DND-41 (cell line): Measurements from ENCODE around the gene TSPAN14.

Source experiments
- ATAC-seq: fragments of 200-7000 bp; cut with Tn5 transposase; 3 replicates; pipeline ENCODE4 v1.9.1; 2021; ENCODE audit warnings: low read depth; ENCODE audit not compliant: insufficient read depth
- DNase-seq: peaks from one replicate; pipeline ENCODE4 v3.0.0-alpha.2; 2020
- H2AFZ ChIP-seq: 2 replicates; pipeline ENCODE4 v1.6.0; 2012; ENCODE audit warnings: low read depth, low read length
- H3K27ac ChIP-seq: 2 replicates; pipeline ENCODE4 v1.5.1; 2012; ENCODE audit warnings: low read length, inconsistent platforms
- H3K27me3 ChIP-seq: fragments of 200-600 bp; sonication (generic); 2 replicates; pipeline ENCODE4 v1.6.0; 2012; ENCODE audit warnings: low read length, mild to moderate bottlenecking, inconsistent platforms; ENCODE audit not compliant: insufficient read depth, poor library complexity
- H3K36me3 ChIP-seq: 2 replicates; pipeline ENCODE4 v1.5.1; 2012; ENCODE audit warnings: low read length, inconsistent platforms; ENCODE audit not compliant: insufficient read depth
- H3K4me1 ChIP-seq: 2 replicates; pipeline ENCODE4 v1.5.1; 2012; ENCODE audit warnings: mild to moderate bottlenecking, low read length; ENCODE audit not compliant: insufficient read depth
- H3K4me2 ChIP-seq: 2 replicates; pipeline ENCODE4 v1.6.0; 2012; ENCODE audit warnings: mild to moderate bottlenecking, moderate library complexity, low read length, inconsistent platforms; ENCODE audit not compliant: insufficient read depth
- H3K4me3 ChIP-seq, 2 experiments: fragments of 200-600 bp in 1 of 2; shearing (Covaris generic) in 1 of 2; 2 replicates each; pipeline ENCODE4 v1.5.1; 2012 to 2016; ENCODE audit warnings: inconsistent platforms in 2 of 2, low read length in 2 of 2, mild to moderate bottlenecking in 2 of 2, low read depth in 1 of 2, moderate library complexity in 1 of 2
- H3K79me2 ChIP-seq: 2 replicates; pipeline ENCODE4 v1.6.0; 2012; ENCODE audit warnings: low read length, inconsistent platforms; ENCODE audit not compliant: insufficient read depth
- H3K9ac ChIP-seq: 2 replicates; pipeline ENCODE4 v1.6.0; 2012; ENCODE audit warnings: low read depth, mild to moderate bottlenecking, inconsistent platforms, low read length, moderate library complexity
- H3K9me3 ChIP-seq: 2 replicates; pipeline ENCODE4 v1.5.1; 2012; ENCODE audit warnings: low read length, moderate library complexity, mild to moderate bottlenecking, inconsistent platforms; ENCODE audit not compliant: insufficient read depth, severe bottlenecking
- H4K20me1 ChIP-seq: 2 replicates; pipeline ENCODE4 v1.6.0; 2012; ENCODE audit warnings: low read length; ENCODE audit not compliant: insufficient read depth
- CTCF ChIP-seq: IDR thresholded peaks from 2 replicates; pipeline ENCODE4 v1.5.1; 2012; ENCODE audit warnings: borderline replicate concordance, low read length, moderate library complexity, mild to moderate bottlenecking; ENCODE audit not compliant: poor library complexity, severe bottlenecking; ENCODE audit errors: extremely low read depth
- EZH2 ChIP-seq: IDR thresholded peaks from 3 replicates; pipeline ENCODE4 v1.6.1; 2012; ENCODE audit warnings: borderline replicate concordance, low read depth, mild to moderate bottlenecking, moderate library complexity, low read length, inconsistent platforms; ENCODE audit not compliant: severe bottlenecking

Gene TSPAN14

GRCh38 chr10:80413271-80413996 is 40.7 kb upstream of the TSPAN14 start:
- peaks cover 16% of the 10 kb centered on the region; the same call in 1 of the 2 replicates for H4K20me1 ChIP-seq
- no peak for ATAC-seq
- peaks cover 32% of the 10 kb centered on the region for H3K4me1 ChIP-seq
- H3K27ac ChIP-seq: no peak overlapping the region
- peaks cover 3% of the 10 kb centered on the region; the same call in 1 of the 2 replicates for H3K36me3 ChIP-seq
- no peak overlapping the region for H3K9ac ChIP-seq
- peaks cover 28% of the 10 kb centered on the region; the same call in 1 of the 2 replicates for H3K79me2 ChIP-seq
- H3K4me3 ChIP-seq: no peak overlapping the region
- no peaks in the 10 kb centered on the region for H3K9me3 ChIP-seq
- no peak overlapping the region for H3K4me2 ChIP-seq
- TF ChIP-seq CTCF (no peak), EZH2 (no peak)
- no peak for DNase-seq
- no peaks in the 10 kb centered on the region for H3K27me3 ChIP-seq
- no peak overlapping the region for H2AFZ ChIP-seq

- Histone ChIP-seq H3K27me3 (no peaks in the 10 kb centered on the region), H4K20me1 (peaks cover 18% of the 10 kb centered on the region; the same call in 1 of the 2 replicates), H3K9ac (no peak overlapping the region), H3K36me3 (peaks cover 3% of the 10 kb centered on the region; the same call in 1 of the 2 replicates), H3K4me1 (peaks cover 27% of the 10 kb centered on the region), H3K4me2 (no peak overlapping the region), H3K79me2 (peaks cover 26% of the 10 kb centered on the region; the same call in 1 of the 2 replicates), H2AFZ (no peak overlapping the region), H3K4me3 (no peak overlapping the region), H3K9me3 (no peaks in the 10 kb centered on the region), H3K27ac (no peak overlapping the region)
- no peak for ATAC-seq
- TF ChIP-seq CTCF: no peak
- DNase-seq: no peak
These were observed 39.8 kb upstream of the TSPAN14 start for GRCh38 chr10:80414142-80414895.

GRCh38 chr10:80415734-80416478 is 38.2 kb upstream of the TSPAN14 start:
- Histone ChIP-seq H3K36me3 (peaks cover 1% of the 10 kb centered on the region), H3K9me3 (no peaks in the 10 kb centered on the region), H3K27me3 (no peaks in the 10 kb centered on the region), H3K27ac (no peak overlapping the region), H3K4me1 (peaks cover 16% of the 10 kb centered on the region), H3K4me2 (no peak overlapping the region), H2AFZ (no peak overlapping the region), H4K20me1 (peaks cover 13% of the 10 kb centered on the region; the same call in 1 of the 2 replicates), H3K4me3 (no peak overlapping the region), H3K79me2 (peaks cover 17% of the 10 kb centered on the region; the same call in 1 of the 2 replicates), H3K9ac (no peak overlapping the region)
- ATAC-seq: no peak
- no peak for DNase-seq
- TF ChIP-seq EZH2 (no peak), CTCF (no peak)
